GM12875 (cell line): Measurements from ENCODE around the gene DAB2IP.

ENCODE experiments used
- H3K4me3 ChIP-seq: one replicate; pipeline ENCODE4 v1.5.1; 2011; ENCODE audit warnings: low read depth, low read length, control low read depth
- TF ChIP-seq, protein P1 (sequence below): IDR thresholded peaks from 2 replicates; pipeline ENCODE4 v1.5.1; 2011; ENCODE audit warnings: low read depth, mild to moderate bottlenecking, control low read depth, inconsistent platforms, low read length, moderate library complexity, borderline replicate concordance; ENCODE audit not compliant: insufficient read depth

The DAB2IP gene

DNA sequence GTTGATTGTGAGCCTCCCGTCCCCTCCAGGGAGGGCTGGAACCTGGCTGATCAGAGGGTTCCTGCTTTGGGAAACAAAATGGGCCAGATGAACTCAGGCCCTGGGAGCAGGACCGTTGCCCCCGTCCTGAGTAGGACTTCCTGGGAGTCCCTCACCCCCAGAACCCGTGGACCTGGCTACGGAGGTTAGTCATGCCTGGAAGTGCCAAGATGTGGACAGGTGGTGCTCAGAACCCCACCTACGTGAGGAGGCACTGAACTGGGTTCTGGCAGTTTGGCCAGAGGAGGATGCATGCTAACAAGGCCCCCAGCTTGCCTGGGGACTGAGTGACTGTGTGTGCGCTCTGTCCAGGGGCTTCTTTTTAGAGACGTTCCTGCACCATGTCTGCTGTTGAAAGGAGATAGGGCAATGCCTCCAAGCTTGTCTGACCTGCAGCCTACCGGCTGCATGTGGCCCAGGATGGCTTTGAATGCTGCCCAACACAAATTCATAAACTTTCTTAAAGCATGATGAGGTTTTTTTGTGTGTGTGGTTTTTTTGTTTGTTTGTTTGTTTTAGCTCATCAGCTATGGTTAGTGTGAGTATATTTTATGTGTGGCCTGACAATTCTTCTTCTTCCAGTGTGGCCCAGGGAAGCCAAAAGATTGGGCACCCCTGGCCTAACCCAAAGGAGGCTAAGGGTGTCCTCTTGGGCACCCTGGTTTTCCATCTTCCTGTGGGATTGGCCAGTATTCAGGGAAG lies 1.8 kb upstream of the DAB2IP start:
- TF ChIP-seq, protein P1, sequence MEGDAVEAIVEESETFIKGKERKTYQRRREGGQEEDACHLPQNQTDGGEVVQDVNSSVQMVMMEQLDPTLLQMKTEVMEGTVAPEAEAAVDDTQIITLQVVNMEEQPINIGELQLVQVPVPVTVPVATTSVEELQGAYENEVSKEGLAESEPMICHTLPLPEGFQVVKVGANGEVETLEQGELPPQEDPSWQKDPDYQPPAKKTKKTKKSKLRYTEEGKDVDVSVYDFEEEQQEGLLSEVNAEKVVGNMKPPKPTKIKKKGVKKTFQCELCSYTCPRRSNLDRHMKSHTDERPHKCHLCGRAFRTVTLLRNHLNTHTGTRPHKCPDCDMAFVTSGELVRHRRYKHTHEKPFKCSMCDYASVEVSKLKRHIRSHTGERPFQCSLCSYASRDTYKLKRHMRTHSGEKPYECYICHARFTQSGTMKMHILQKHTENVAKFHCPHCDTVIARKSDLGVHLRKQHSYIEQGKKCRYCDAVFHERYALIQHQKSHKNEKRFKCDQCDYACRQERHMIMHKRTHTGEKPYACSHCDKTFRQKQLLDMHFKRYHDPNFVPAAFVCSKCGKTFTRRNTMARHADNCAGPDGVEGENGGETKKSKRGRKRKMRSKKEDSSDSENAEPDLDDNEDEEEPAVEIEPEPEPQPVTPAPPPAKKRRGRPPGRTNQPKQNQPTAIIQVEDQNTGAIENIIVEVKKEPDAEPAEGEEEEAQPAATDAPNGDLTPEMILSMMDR, result no peak
- no peak overlapping the region for H3K4me3 ChIP-seq

DNA sequence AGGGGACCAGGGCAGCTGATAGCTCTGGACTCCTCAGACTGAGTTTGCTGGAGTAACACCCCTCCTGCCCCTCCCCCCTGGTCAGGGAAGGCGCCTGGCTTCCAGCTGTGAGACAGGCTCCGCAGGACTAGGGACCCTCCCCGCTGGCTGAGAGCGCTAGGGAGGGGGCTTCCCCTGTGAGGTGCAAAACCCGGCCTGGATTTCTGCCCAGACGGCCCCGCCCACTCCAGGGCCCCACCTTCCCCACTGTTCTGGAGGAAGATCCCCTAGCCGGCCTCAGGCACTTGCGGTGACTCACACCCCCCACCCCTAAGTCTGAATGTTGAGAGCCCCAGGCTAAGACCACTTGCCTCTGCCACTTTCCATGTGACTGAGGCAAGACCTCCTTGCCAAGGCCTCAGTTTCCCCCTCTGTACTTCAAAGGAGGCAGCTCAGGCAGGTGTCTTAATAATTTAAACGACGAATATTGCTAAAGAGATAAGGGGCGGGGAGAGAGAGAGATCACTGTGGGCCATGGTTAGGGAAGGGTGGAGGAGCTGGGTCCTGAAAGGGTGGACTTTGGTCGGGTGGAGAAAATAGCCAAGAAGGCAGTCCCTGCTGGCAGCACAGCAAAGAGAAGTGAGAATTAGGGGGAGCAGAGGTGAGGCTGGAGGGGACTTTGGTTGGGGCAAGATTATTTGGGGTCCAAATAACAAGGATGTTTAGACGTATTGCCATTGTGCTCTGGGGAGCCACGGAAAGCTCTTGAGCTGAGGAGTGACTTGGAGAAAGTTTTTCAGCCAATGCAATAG lies 1.0 kb upstream of the DAB2IP start:
- no peak overlapping the region for H3K4me3 ChIP-seq
- TF ChIP-seq, protein P1, result no peak

DNA sequence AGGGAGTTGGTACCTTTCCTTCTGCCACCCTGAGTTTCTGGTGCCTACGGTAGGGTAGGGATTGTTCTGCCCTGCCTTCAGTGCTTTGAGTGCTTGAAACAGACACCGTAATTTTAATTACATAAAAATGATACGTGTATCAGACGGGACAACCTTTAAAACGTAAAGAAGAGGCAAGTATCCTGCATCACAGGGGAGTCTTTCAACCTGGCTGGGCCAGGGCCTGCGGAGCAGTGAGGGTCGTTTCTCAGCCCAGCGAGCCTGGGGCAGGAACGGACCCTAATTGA lies 483 bp upstream of the DAB2IP start:
- TF ChIP-seq, protein P1, result no peak
- H3K4me3 ChIP-seq, result no peak overlapping the region

DNA sequence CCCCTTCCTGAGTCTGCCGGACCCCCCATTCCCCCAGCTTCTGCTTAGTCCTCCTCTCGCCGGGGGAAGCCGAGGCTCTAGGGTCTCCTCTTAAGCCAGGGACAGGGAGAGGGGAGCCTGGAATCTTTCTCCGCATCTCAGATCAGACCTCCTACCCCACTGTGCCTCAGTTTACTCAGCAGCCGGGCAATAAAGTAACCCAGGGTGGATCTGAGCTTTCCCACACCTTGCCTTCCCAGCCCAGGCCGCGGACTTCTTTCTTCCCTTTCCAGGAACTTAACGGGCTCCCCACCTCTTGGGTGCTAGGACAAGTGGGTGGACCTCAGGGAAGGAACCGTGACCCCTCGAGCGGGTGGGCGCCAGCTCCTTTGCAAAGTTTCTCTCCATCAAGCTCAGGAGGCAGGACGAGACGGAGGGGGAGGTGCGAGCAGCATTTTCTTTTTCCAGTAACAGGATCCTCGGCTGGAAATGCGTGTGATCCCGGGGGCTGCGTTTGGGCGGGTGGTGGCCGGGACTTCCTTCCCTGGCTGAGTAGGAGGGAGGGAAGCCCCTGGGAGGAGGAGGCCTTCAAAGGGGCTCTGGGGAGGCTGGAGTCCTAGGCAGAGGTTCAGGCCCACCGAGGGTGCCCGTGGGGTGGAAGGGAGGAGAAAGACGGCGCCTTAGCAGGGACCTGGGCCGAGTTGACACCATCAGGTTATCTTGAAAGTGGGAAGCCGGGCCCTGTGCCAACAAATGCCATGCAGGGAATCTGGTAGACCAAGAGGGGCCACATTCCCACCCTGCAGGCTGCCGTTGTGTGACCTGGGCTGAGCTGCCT lies 795 bp downstream of the DAB2IP start:
- TF ChIP-seq, protein P1, result no peak
- H3K4me3 ChIP-seq, result no peak overlapping the region

DNA sequence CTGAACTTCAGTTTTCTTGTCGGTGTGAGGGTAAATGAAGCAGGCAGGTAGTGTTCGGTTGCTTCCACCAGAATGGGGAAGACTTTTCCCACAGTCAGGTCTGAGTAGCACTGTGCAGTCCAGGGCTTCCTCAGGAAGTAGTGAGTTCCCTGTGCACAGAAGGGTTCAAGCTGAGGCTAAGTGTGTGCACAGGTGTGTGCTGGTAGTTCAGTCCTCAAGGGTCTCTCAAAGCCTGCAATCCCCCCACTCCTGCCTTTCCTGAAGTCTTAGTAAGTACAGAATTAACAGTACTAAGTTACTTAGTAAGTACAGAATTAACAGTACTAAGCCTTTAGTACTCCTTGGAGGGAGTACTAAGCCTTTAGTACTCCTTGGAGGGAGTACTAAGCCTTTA lies 1.4 kb downstream of the DAB2IP start:
- no peak overlapping the region for H3K4me3 ChIP-seq

DNA sequence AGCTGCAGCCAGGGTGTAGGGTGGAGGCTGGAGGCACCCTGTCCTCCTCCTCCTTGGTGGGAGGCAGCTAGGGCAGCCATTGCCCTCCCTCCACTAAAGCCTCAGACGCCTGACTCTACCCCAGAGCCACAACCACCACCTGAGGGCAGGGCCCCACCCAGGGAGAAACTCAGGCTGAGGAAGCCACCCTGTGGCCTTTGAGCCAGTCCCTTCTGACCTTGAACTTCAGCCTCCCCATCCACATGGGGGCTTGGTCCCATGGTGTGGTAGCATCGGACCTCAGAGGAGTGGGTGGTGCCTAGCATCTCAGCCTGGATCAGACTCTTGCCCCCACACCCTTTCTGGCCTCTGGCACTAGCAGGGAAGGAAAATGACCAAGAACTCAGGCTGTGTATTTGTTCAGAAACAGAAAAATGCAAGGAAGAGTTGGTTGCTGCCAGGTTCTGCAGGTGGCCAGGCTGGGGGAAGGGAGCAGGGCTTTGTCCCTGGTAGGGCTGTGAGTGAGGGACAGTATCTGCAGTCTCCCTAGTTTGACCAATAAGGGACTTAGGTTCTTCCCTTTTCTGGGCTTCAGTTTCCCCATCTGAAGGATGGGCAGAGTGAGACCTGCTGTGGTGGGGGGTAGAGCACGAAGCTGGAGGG lies 3.2 kb downstream of the DAB2IP start:
- no peak overlapping the region for H3K4me3 ChIP-seq
- TF ChIP-seq, protein P1, result no peak

More for the DNA sequence above, 1.4 kb downstream of the DAB2IP start:
- TF ChIP-seq, protein P1, result no peak
